HL-60 (cell line): ENCODE data around the gene SHISA8.
"Not testable (repeated sequence)": the region's sequence is repeated elsewhere in the genome, so short reads cannot be mapped to it uniquely, and the experiment has no call there.

ENCODE experiments used
- DNase-seq, 2 experiments: peaks; one replicate each; pipeline ENCODE4 v3.0.0-alpha.2; 2010 to 2020; ENCODE audit warnings: low read depth in 1 of 2, low spot score in 1 of 2
- H3K27ac ChIP-seq: fragments of 250-450 bp; sonication (Bioruptor Pico); replicated peaks from 2 replicates; pipeline ENCODE4 v1.5.1; 2020; ENCODE audit warnings: mild to moderate bottlenecking, moderate library complexity
- H3K27me3 ChIP-seq: fragments of 250-450 bp; sonication (Bioruptor Pico); 2 replicates; pipeline ENCODE4 v1.5.1; 2021; ENCODE audit warnings: mild to moderate bottlenecking, moderate library complexity; ENCODE audit not compliant: insufficient read depth, poor library complexity, severe bottlenecking
- H3K4me3 ChIP-seq: replicated peaks from 2 replicates; pipeline ENCODE4 v1.5.1; 2011; ENCODE audit warnings: mild to moderate bottlenecking, control low read depth, low read length; ENCODE audit not compliant: insufficient read depth
- GABPA ChIP-seq: IDR thresholded peaks from 2 replicates; pipeline ENCODE4 v1.6.1; 2012; ENCODE audit warnings: low read depth
- POLR2AphosphoS5 ChIP-seq: IDR thresholded peaks from 2 replicates; pipeline ENCODE4 v1.6.1; 2012; ENCODE audit warnings: low read depth
- SPI1 ChIP-seq: IDR thresholded peaks from 2 replicates; pipeline ENCODE4 v1.6.1; 2012; ENCODE audit warnings: low read depth, mild to moderate bottlenecking, borderline replicate concordance
- TF ChIP-seq, protein P1 (sequence below): IDR thresholded peaks from one replicate; pipeline ENCODE4 v1.5.1; 2011; ENCODE audit warnings: low read length, control low read depth, inconsistent platforms; ENCODE audit not compliant: insufficient read depth
- TF ChIP-seq, protein P2 (sequence below): IDR thresholded peaks from 2 replicates; pipeline ENCODE4 v1.6.1; 2012; ENCODE audit warnings: low read depth; ENCODE audit not compliant: insufficient replicate concordance

SHISA8 gene

DNA sequence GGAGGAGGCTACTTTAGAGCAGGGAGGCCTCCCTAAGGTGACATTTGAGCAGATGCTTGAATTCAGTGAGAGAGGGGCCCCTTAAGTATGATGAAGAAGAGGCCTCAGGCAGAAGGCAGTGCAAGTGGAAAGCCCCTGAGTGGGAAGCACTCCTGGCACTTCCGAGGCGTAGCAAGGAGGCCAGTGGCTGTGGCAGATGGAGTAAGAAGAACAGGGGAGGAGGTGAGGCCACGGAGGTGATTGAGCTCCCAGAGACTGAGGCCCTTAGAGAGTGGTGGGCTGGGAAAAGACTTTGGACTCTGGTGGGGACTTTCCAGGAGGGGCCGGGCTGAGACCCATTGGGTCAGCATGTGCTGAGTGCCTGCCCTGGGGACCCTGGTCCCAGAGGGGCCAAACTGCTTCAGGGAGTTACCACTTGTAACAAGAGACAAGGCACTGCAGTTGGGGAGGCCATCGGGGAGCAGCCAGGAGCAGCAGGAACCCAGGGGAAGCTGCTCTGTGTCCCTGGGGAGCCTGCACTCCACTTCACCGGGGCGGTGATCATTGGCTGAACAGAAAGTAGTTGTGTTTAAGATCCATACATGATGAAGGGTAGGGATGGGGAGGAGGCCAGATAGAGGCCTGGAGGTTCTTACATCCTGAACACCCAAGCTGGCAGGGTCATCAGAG is 34.6 kb upstream of the SHISA8 start:
- no peak for TF ChIP-seq POLR2AphosphoS5
- TF ChIP-seq GABPA: no peak
- TF ChIP-seq SPI1: no peak
- TF ChIP-seq, protein P1, sequence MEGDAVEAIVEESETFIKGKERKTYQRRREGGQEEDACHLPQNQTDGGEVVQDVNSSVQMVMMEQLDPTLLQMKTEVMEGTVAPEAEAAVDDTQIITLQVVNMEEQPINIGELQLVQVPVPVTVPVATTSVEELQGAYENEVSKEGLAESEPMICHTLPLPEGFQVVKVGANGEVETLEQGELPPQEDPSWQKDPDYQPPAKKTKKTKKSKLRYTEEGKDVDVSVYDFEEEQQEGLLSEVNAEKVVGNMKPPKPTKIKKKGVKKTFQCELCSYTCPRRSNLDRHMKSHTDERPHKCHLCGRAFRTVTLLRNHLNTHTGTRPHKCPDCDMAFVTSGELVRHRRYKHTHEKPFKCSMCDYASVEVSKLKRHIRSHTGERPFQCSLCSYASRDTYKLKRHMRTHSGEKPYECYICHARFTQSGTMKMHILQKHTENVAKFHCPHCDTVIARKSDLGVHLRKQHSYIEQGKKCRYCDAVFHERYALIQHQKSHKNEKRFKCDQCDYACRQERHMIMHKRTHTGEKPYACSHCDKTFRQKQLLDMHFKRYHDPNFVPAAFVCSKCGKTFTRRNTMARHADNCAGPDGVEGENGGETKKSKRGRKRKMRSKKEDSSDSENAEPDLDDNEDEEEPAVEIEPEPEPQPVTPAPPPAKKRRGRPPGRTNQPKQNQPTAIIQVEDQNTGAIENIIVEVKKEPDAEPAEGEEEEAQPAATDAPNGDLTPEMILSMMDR: no peak
- TF ChIP-seq, protein P2, sequence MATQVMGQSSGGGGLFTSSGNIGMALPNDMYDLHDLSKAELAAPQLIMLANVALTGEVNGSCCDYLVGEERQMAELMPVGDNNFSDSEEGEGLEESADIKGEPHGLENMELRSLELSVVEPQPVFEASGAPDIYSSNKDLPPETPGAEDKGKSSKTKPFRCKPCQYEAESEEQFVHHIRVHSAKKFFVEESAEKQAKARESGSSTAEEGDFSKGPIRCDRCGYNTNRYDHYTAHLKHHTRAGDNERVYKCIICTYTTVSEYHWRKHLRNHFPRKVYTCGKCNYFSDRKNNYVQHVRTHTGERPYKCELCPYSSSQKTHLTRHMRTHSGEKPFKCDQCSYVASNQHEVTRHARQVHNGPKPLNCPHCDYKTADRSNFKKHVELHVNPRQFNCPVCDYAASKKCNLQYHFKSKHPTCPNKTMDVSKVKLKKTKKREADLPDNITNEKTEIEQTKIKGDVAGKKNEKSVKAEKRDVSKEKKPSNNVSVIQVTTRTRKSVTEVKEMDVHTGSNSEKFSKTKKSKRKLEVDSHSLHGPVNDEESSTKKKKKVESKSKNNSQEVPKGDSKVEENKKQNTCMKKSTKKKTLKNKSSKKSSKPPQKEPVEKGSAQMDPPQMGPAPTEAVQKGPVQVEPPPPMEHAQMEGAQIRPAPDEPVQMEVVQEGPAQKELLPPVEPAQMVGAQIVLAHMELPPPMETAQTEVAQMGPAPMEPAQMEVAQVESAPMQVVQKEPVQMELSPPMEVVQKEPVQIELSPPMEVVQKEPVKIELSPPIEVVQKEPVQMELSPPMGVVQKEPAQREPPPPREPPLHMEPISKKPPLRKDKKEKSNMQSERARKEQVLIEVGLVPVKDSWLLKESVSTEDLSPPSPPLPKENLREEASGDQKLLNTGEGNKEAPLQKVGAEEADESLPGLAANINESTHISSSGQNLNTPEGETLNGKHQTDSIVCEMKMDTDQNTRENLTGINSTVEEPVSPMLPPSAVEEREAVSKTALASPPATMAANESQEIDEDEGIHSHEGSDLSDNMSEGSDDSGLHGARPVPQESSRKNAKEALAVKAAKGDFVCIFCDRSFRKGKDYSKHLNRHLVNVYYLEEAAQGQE: no peak
- no peak for DNase-seq
- Histone ChIP-seq H3K4me3 (no peak overlapping the region), H3K27me3 (no peaks in the 10 kb centered on the region), H3K27ac (no peak overlapping the region)

GRCh38 chr22:41948928-41949296 is 34.0 kb upstream of the SHISA8 start:
- H3K27me3 ChIP-seq, H3K27ac ChIP-seq, H3K4me3 ChIP-seq, DNase-seq: not testable (repeated sequence)

DNA sequence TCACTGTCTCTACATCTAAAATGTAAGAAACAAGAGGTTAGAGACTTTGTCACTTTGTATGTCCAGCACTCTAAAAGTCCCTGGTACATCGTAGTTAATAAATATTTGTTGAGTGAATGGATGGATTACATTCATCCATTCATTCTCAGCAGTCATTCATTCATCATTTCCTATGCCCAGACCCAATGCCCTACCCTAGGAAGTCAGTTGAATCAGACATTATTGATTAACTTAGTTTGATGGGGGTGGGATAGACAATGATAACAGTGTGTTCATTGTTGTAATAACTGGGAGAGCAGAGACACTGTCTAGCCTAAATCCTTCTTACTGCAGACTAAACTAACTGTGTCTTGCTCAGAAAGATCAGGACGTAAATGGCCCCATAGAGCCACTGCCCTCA is 33.3 kb upstream of the SHISA8 start:
- no peak for DNase-seq
- no peak overlapping the region for H3K27ac ChIP-seq
- TF ChIP-seq, protein P1: no peak
- TF ChIP-seq POLR2AphosphoS5 (no peak), SPI1 (no peak), GABPA (no peak)
- TF ChIP-seq, protein P2: no peak
- H3K4me3 ChIP-seq: no peak overlapping the region
- no peaks in the 10 kb centered on the region for H3K27me3 ChIP-seq

DNA sequence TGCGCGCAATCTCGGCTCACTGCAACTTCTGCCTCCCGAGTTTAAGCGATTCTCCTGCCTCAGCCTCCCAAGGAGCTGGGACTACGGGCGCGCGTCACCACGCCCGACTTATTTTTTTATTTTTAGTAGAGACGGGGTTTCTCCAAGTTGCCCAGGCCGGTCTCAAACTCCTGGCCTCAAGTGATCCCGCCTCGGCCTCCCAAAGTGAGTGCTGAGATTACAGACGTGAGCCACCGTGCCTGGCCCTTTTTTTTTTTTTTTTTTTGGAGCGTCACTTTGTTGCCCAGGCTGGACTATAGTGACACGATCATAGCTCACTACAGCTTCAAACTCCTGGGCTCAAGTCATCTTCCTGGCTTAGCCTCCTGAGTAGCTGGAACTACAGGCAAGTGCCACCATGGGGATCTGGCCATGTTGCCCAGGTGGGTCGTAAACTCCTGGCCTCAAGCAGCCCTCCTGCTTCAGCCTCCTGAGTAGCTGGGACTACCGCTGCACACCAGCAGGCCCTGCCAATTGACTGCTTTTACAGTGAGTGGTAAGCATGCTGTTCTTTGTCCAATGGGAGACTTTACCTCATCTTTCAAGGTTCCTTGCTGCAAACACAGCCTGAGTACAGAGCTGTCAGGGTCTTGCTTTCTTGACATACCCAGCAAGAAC is 32.7 kb upstream of the SHISA8 start:
- TF ChIP-seq SPI1 (no peak), GABPA (no peak), POLR2AphosphoS5 (no peak)
- TF ChIP-seq, protein P1: no peak
- TF ChIP-seq, protein P2: no peak
- Histone ChIP-seq H3K27ac (peak overlapping the region; percentile 89), H3K4me3 (peak overlapping the region; percentile 72), H3K27me3 (no peaks in the 10 kb centered on the region)
- DNase-seq: no peak
